ENCODE data around the gene CACNA1D. TPM values are rescaled to one million over a fixed set of nuclear protein-coding genes. Genes with fewer than 3 reads are reported as not detected.
A peak's percentile ranks its signal among the peaks of the same experiment; 100 is the strongest.

CACNA1D gene
- polyA plus RNA-seq, 10 donors: 1.3 to 3.1 (median 1.7) TPM

DNA sequence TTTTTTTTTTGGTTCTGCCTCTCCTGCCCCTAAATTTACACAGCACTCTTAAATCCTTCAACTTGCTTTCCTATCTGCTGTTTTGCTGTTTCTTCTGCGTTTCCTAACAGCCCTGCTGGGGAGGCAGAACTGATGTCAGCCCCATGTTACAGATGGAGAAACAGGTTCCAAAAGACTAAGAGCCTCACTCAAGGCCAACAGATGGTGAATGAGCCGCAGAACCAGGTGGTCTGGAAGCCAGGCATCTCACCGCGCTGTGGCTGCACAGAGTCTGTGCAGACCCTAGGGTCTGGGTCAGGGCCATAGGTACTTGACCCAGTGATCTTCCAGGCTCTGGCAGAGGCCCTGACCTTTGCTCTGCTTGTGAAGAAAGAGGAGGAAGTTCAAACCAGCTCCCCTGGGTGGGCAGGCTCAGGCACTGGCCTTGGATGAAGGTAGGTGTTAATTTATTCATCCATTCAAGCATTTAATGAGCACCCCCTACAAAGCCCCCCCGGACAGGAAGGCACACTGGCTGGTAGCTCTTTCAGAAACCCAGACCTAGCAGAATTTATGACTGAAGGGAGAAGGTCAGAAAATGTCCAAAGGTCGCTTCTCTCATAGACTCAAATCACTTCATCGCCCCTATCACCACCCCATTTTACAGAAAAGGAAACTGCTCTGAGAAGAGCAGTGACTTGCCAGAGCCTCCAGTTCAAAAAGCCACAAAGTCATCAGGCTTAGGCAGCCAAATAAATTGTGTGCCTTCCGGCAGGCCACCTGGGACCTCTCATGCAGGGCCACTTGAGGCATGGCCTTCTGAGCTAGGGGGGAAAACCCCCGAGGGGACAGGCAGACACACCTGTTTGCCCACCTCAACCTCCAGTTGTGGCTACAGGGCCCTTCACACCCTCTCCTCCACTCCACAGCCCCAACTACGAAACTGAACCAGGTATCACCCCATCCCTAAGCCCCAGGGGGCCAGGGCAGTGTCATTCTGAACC, 349.1 kb downstream of the CACNA1D start:
- no peak for DNase-seq

DNA sequence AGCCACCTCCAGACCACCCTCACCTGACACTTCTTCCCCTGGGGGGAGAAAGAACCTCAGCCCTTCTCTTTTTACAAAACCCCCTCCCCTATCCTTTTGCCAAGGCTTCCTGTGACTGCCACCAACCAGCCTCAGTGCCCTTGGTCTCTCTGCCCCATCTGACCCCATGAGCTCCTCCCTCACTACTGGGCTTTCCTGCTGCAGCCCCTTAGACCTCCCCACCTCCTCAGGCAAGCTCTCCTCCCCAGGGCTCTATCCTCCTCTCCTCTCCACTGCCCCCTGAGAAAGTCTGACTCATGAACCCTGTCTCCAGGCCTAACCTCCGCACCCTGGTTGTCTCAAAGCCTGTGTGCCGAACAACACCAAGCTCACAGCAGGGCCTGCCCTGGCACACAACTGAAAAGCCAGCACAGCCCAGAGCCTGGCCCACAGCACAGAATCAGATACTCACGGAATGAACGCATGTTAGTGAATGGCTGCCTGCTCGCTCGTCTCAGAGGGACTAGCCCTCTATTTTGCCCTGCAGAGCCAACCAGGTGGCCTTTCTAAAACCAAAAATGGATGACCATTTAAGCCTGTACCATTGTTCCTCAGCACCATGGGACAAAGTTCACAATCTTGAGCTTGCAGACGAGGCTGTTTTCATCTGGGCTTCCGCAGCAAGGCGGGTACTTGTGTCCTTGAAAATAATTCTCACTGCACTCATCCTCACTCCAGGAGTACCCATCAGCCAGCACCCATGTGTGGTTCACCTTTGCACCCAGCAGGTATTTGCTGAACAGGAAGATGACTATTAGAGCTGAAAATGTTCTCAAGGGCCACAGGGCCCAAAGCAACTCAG, 350.1 kb downstream of the CACNA1D start:
- DNase-seq: no peak

DNA sequence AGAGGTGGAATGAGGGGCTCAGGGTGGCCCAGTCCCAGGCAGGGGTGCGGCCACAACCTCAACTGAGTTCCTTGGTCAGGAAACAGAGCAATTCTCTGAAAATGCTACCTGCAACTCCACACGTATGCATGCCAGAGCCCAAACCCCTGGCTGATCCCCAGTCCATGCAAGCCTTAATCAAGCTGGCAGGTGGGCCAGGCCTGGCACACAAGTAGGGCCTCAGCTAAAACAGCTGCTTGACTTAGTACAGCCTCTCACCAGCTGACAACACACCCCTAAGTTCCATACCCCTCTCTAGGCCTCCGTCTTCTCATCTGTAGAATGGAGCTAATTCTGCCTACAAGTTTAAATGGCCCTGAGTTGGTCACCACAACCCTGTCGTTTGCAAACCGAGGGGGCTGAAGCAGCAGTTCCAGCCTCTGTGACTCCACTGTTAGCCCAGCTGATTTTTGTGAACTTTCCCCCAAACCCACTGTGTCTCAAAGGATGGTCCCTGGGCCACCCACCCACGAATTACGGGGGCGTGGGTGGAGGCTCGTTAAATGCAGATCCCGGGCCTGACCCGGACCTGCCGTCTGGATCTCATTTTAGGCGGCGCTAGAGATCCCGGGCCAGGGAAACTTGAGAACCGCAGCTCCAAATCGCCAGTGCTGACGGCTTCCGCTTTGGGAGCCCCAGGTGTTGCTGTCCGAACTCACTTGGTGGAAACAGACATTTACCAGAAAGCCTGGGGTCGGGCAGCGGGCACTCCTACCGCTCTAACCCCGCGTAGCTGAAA, 350.9 kb downstream of the CACNA1D start:
- DNase-seq: peak; percentile 27 to 87 (median 70)

DNA sequence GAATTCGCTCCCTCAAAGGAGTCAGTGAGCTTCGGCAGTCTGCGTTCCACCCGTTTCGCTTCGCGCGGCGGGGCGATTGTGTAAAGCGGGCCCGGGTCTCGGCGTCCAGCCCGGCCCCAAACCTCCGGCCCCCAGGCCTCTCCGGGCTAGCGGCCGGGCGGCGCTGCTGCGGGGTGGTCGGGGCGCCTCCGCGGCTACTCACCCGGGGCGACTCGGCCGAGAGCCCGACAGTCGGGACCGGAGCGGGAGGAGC, 351.4 kb downstream of the CACNA1D start:
- DNase-seq: peak in 1 of 3 donors; percentile 0

DNA sequence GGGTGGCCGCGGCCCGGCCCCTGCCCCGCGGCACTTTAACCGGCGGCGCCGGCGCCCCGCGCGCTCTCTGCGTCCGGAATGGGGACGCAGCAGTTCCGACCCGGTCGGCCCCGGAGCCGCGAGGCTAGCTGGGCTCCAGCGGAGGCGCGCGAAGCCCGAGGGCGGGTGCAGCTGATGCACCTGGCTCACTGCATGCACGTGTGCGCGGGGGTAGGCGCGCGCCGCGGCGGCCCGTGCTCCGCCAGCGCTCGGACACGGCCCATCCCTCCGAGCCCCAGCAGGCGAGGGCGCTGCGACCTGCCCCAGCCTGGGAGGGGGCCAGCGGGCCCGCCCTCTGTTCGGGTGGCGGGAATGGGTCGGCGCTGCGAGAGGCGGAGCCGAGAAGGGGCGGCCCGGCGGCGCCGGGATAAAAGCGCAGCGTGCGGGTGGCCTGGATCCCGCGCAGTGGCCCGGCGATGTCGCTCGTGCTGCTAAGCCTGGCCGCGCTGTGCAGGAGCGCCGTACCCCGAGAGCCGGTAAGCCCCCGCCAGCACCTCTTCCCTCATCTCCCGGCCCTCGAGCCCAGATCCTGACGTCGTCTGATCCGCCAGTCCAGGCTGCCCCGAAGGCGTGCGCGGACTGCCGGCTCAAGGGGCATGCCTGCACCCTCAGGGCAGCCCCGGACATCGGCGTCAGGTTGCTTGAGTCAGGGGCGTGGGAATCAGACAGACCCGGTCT, 351.9 kb downstream of the CACNA1D start, which contains the start of the genes CHDH and IL17RB:
Gene CHDH (minus strand): TSS at position 286 of the 717 bp plus-strand sequence. CDS start 22,411 bp downstream, outside the sequence.
Gene IL17RB (plus strand): TSS at position 435 of the 717 bp plus-strand sequence. CDS start 21 bp downstream, at position 456.
- peak; percentile 8 to 81 (median 67) for DNase-seq

DNA sequence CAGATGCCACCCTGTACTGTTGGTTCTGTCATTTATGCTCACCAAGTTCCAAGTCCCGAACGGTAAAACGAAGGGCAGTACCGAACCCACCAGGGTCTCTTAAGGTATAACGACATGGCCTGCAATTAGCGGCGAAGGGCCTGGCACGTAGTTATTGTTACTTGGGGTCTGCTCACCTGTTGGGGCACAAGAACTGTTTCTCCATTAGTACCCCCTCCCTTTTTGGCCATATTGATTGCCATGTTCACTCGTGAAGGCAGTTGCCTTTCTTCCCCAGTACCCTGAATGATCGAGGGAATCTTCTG, 352.4 kb downstream of the CACNA1D start:
- DNase-seq: no peak

DNA sequence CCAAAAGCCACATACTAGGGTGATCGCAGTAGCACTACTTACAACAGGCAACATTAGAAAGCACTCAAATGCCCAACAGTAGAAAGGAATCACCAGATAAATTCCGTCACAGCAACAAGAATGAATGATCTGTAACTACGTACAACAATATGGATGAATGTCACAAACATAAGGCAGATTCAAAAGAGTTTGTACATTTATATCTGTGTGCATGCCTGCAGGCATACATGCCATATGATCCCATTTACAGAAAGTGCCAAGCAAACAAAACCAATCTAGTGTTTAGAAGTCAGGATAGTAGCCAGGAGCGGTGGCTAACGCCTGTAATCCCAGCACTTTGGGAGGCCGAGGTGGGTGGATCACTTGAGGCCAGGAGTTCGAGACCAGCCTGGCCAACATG, 355.5 kb downstream of the CACNA1D start:
- no peak for DNase-seq

DNA sequence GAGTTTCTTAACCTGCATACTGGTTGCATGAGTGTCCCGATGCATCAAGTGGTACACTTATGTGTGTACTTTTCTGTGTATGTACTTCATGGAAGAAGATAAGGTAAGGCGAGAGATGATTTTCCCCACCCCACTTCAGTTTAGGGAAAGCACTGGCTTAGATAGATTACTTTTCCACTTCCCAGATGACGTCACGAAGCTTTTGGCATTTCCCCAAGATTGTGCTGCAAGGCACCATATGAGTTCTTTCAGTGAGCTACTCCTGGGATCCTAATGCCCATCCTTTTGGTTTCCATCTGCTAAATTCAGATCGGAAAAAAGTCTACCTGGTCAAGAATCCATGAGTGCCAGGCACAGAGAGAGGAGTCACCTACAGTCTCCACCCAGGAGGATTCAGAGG, 356.5 kb downstream of the CACNA1D start:
- peak; percentile 6 to 40 (median 16) for DNase-seq

DNA sequence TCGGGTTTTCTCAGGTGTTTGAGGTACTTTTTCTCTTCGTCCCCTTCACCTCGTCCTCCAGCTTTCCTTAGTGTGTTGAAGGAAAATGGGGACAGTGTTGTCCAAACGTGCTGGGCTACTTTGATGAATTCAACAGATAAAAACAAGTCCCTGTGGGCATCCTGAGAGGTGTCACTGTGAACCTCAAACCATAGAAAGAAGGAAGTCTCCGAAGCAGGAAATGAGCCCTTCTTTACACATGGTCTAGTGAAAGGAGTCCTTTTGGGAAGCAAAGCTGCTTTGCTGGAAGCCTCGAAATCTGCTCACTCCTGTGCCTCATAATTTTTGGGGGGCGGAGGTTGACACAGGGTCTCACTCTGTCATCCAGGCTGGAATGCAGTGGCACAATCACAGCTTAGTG, 362.6 kb downstream of the CACNA1D start:
- DNase-seq: no peak

DNA sequence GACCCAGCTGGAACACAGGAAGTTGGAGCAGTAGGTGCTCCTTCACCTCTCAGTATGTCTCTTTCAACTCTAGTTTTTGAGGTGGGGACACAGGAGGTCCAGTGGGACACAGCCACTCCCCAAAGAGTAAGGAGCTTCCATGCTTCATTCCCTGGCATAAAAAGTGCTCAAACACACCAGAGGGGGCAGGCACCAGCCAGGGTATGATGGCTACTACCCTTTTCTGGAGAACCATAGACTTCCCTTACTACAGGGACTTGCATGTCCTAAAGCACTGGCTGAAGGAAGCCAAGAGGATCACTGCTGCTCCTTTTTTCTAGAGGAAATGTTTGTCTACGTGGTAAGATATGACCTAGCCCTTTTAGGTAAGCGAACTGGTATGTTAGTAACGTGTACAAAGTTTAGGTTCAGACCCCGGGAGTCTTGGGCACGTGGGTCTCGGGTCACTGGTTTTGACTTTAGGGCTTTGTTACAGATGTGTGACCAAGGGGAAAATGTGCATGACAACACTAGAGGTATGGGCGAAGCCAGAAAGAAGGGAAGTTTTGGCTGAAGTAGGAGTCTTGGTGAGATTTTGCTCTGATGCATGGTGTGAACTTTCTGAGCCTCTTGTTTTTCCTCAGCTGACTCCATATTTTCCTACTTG, 363.8 kb downstream of the CACNA1D start:
- no peak for DNase-seq

DNA sequence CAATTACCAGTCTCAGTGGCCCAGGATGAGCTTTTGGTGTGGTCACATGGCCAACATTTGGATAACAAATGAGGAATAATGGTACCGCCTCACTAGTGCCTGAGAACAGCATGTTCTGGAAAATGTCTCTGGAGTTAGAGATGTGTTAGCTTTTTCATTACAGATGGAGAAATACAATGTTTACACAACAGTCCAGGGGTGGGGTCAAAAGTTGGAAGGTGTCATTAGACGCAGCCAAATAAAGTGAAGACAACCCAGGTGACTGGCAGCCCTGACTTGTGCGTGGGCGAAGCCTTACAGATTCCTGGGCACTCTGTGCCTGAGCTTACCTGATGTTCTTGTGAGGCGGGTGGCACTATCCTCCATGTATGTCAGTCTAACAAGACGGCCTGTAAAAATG, 364.8 kb downstream of the CACNA1D start:
- no peak for DNase-seq

DNA sequence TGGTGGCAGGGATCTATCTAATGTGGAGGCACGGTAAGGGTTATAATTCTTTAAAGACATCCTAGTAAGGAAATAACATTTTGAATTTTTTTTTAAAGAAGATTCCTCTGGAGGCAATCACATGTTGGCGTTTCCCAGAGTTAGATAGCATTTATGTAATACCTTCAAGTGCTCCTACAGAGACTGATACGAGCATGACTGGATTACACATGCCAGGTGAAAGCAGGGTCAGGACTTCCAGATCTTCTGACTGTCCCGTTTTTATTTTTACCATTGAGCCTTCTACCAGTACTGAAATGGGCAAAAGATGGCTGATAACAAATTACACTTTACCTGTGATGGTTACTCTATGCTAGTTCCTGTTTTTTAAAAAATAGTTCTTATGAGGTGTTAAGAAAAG, 365.8 kb downstream of the CACNA1D start:
- DNase-seq: no peak

DNA sequence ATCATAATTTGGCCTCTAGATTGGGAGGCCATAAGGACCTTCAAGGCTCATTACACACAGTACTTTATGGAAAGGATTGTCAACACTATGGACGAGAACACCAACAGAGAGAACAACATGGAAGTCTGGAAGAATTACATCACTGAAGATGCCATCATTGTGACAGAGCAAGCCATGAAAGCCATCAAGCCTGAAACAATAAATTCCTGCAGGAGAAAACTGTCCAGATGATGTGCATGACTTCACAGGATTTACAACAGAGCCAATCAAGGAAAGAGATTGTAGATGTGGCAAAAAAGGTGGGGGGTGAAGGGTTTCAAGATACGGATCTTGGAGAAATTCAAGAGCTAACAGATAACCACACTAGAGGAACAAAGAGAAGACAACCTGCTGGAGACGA, 367.8 kb downstream of the CACNA1D start:
- DNase-seq: no peak

DNA sequence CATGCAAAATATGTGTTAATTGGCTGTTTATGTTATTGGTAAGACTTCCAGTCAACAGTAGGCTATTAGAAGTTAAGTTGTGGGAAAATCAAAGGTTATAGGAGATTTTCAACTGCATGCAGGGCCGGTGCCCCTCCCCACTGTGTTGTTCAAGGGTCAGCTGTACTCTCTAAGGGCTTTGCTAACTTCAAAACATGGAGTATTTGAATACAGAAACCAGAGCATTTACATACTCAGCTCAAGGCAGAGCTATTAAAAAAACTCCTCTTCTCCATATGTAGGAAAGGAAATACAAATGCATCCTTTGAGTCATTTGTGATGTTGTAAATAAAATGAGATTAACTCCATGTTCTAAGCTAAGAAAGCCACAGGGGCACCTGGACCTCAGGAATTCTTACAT, 368.7 kb downstream of the CACNA1D start:
- DNase-seq: no peak

Other genes starting within 250 kb of the CACNA1D start
- gene TKT, start 238.6 kb upstream of the CACNA1D start, polyA plus RNA-seq (ENCODE audit: insufficient read length in 10 of 10): 10 to 100 TPM; 24.1 to 53.9 (median 34.0) TPM
- gene DCP1A, start 147.1 kb upstream of the CACNA1D start, polyA plus RNA-seq (ENCODE audit: insufficient read length in 10 of 10): 10 to 100 TPM; 14.9 to 23.8 (median 19.0) TPM

Measured in muscle of back (tissue), 11 donors.